GM19468 (cell line): Measurements from ENCODE around the gene KCNH3.
"Not testable (repeated sequence)": the region's sequence is repeated elsewhere in the genome, so short reads cannot be mapped to it uniquely, and the experiment has no call there.

Experiments
- ATAC-seq: cut with Tn5 transposase; IDR thresholded peaks from one replicate; pipeline ENCODE4 v1.9.1; 2021; ENCODE audit warnings: mild to moderate bottlenecking, moderate library complexity, moderate number of reproducible peaks; ENCODE audit not compliant: unreplicated experiment; ENCODE audit errors: extremely low read depth

KCNH3 gene

GRCh38 chr12:49538510-49539403, at the start of gene KCNH3:
Gene KCNH3 (plus strand): TSS chr12:49539030. CDS start chr12:49539417, 387 bp downstream.
- ATAC-seq: peak; percentile 43

- ATAC-seq: no peak
Measured at GRCh38 chr12:49489154-49489553, 49.7 kb upstream of the KCNH3 start.

GRCh38 chr12:49489720-49490119, 49.1 kb upstream of the KCNH3 start:
- no peak for ATAC-seq

GRCh38 chr12:49491823-49492222, 47.0 kb upstream of the KCNH3 start:
- no peak for ATAC-seq

- ATAC-seq: no peak
Measured at GRCh38 chr12:49493900-49494299, 44.9 kb upstream of the KCNH3 start.

GRCh38 chr12:49496417-49497360, 42.1 kb upstream of the KCNH3 start:
- no peak for ATAC-seq

GRCh38 chr12:49501895-49502294, 36.9 kb upstream of the KCNH3 start:
- ATAC-seq: no peak

- ATAC-seq: no peak
Measured at GRCh38 chr12:49502590-49502989, 36.2 kb upstream of the KCNH3 start.

- ATAC-seq: no peak
Measured at GRCh38 chr12:49503674-49504180, 35.1 kb upstream of the KCNH3 start.

- ATAC-seq: no peak
Measured at GRCh38 chr12:49505672-49506071, 33.2 kb upstream of the KCNH3 start.

- ATAC-seq: no peak
Measured at GRCh38 chr12:49507139-49507538, 31.7 kb upstream of the KCNH3 start.

- ATAC-seq: not testable (repeated sequence)
Measured at GRCh38 chr12:49509681-49510080, 29.1 kb upstream of the KCNH3 start.

GRCh38 chr12:49511410-49511809, 27.4 kb upstream of the KCNH3 start:
- ATAC-seq: no peak

GRCh38 chr12:49512546-49512945, 26.3 kb upstream of the KCNH3 start:
- no peak for ATAC-seq

GRCh38 chr12:49515266-49515665, 23.6 kb upstream of the KCNH3 start:
- ATAC-seq: no peak

GRCh38 chr12:49518914-49519573, 19.8 kb upstream of the KCNH3 start:
- no peak for ATAC-seq

- ATAC-seq: no peak
Measured at GRCh38 chr12:49519574-49519936, 19.3 kb upstream of the KCNH3 start.

GRCh38 chr12:49521389-49521788, 17.4 kb upstream of the KCNH3 start:
- ATAC-seq: no peak

GRCh38 chr12:49524660-49525324, 14.0 kb upstream of the KCNH3 start:
- ATAC-seq: no peak

GRCh38 chr12:49525942-49526341, 12.9 kb upstream of the KCNH3 start:
- ATAC-seq: no peak
